Smooth muscle cell (in vitro differentiated cells): ENCODE results near the gene TOP2B. TPM values are rescaled to one million over a fixed set of nuclear protein-coding genes. Genes with fewer than 3 reads are reported as not detected.

ENCODE experiments used
- DNase-seq: peaks from one replicate; lab custom pipeline; 2025; ENCODE audit not compliant: unreplicated experiment; lab: John Stamatoyannopoulos, UW
- H2AFZ ChIP-seq: fragments of 200-600 bp; sonication (generic); 2 replicates; pipeline ENCODE4 v1.6.0; 2016; ENCODE audit warnings: antibody characterized with exemption, low read depth, mild to moderate bottlenecking
- H3F3A ChIP-seq: fragments of 200-600 bp; sonication (generic); 2 replicates; pipeline ENCODE4 v1.6.0; 2017; ENCODE audit warnings: antibody characterized with exemption, low read depth
- H3K27ac ChIP-seq: fragments of 200-600 bp; sonication (generic); 2 replicates; pipeline ENCODE4 v1.5.1; 2016; ENCODE audit warnings: low read depth, mild to moderate bottlenecking
- H3K27me3 ChIP-seq: fragments of 200-600 bp; sonication (generic); 2 replicates; pipeline ENCODE4 v1.6.1; 2016; ENCODE audit warnings: low read depth, mild to moderate bottlenecking
- H3K36me3 ChIP-seq: fragments of 200-600 bp; sonication (generic); 2 replicates; pipeline ENCODE4 v1.5.1; 2016; ENCODE audit warnings: low read depth
- H3K4me1 ChIP-seq: fragments of 200-600 bp; sonication (generic); 2 replicates; pipeline ENCODE4 v1.5.1; 2016; ENCODE audit warnings: low read depth
- H3K4me2 ChIP-seq: fragments of 200-600 bp; sonication (generic); 2 replicates; pipeline ENCODE4 v1.6.0; 2016; ENCODE audit warnings: mild to moderate bottlenecking
- H3K4me3 ChIP-seq: fragments of 200-600 bp; sonication (generic); 2 replicates; pipeline ENCODE4 v1.5.1; 2016; ENCODE audit warnings: mild to moderate bottlenecking
- H3K79me2 ChIP-seq: fragments of 200-600 bp; sonication (generic); 2 replicates; pipeline ENCODE4 v1.6.0; 2016; ENCODE audit warnings: low read depth, mild to moderate bottlenecking
- H3K9ac ChIP-seq: fragments of 200-600 bp; sonication (generic); 2 replicates; pipeline ENCODE4 v1.6.0; 2016; ENCODE audit warnings: low read depth
- H3K9me3 ChIP-seq: fragments of 200-600 bp; sonication (generic); replicated peaks from 2 replicates; pipeline ENCODE4 v1.5.1; 2016; ENCODE audit warnings: low read depth
- H4K20me1 ChIP-seq: fragments of 200-600 bp; sonication (generic); 2 replicates; pipeline ENCODE4 v1.6.0; 2016; ENCODE audit warnings: low read depth
- WGBS: methylation state at CpG from one replicate; pipeline ENCODE4 v1.1.7; 2016; ENCODE audit warnings: low lambda C conversion rate; 5-methylcytosine and 5-hydroxymethylcytosine counted together
- polyA plus RNA-seq: library from polyadenylated mRNA; unstranded; fragments of >200 nt; fragmentation: Nextera tagmentation; extraction: Ambion mirVana; gene quantifications from 2 replicates; pipeline ENCODE4 v1.2.1, GENCODE V29; 2016
- total RNA-seq: library from RNA; depleted of rRNA; stranded (reverse); fragments of >200 nt; gene quantifications from 2 replicates; pipeline ENCODE4 v1.2.3, GENCODE V29; 2014
- TF ChIP-seq, protein P1 (sequence below): fragments of 200-600 bp; sonication (generic); IDR thresholded peaks from 2 replicates; pipeline ENCODE4 v1.5.1; 2017; ENCODE audit warnings: borderline replicate concordance, mild to moderate bottlenecking, antibody characterized with exemption; ENCODE audit not compliant: insufficient read depth, poor library complexity, severe bottlenecking

Gene TOP2B
- total and polyA plus RNA-seq, 2 experiments from 2014 or later, result 70.2 to 132 TPM

DNA sequence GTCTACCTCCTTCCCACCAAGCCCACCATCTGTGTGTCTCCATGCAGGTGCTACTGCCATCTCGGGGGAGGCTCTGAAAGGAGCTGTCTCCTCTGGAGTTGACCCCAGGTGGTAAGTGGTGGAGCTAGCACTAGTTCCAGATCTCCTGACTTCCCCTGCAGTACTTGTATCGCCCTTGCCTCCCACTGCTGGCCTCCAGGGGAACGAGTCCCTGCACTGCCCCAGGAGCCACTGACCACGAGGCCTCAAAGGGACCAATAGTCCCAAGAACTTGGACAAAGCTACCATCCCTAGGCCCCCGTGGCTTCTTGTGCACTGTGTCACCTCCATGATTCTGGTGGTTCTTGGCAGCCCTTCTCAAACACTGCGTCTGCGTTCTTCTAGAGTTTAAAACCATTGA is 98.9 kb downstream of the TOP2B start:
- H3K9me3 ChIP-seq, result no peaks in the 10 kb centered on the region
- no peaks in the 10 kb centered on the region for H3K36me3 ChIP-seq
- H3K27ac ChIP-seq, result peak overlapping the region; percentile 11
- H4K20me1 ChIP-seq, result peaks cover 44% of the 10 kb centered on the region
- peaks cover 50% of the 10 kb centered on the region for H3K79me2 ChIP-seq
- no peaks in the 10 kb centered on the region for H3F3A ChIP-seq
- WGBS, result 93% methylated on average over 7 of the region's 7 CpGs
- no peak overlapping the region for H3K9ac ChIP-seq
- H3K4me1 ChIP-seq, result no peaks in the 10 kb centered on the region
- no peak overlapping the region for H3K4me2 ChIP-seq
- DNase-seq, result no peak
- TF ChIP-seq, protein P1, sequence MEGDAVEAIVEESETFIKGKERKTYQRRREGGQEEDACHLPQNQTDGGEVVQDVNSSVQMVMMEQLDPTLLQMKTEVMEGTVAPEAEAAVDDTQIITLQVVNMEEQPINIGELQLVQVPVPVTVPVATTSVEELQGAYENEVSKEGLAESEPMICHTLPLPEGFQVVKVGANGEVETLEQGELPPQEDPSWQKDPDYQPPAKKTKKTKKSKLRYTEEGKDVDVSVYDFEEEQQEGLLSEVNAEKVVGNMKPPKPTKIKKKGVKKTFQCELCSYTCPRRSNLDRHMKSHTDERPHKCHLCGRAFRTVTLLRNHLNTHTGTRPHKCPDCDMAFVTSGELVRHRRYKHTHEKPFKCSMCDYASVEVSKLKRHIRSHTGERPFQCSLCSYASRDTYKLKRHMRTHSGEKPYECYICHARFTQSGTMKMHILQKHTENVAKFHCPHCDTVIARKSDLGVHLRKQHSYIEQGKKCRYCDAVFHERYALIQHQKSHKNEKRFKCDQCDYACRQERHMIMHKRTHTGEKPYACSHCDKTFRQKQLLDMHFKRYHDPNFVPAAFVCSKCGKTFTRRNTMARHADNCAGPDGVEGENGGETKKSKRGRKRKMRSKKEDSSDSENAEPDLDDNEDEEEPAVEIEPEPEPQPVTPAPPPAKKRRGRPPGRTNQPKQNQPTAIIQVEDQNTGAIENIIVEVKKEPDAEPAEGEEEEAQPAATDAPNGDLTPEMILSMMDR, result no peak
- no peaks in the 10 kb centered on the region for H3K27me3 ChIP-seq
- no peak overlapping the region for H3K4me3 ChIP-seq
- H2AFZ ChIP-seq, result no peak overlapping the region

DNA sequence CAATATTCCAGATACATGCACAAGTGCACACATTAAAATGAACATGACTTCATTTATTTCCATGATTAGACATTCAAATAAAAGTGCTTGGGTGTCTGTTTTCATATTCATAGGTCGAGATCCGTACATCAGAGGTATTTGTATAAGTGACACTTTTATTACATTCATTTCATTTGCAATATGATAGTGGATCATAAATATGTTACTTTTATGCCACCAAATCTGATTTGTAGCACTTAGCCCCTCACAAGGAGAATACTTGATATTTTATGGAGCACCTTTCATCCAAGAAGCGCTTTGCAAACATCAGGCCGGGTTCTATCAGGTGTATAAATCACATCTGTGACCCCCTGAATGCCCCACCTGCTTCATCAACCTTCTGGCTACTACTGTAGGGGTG is 100.6 kb downstream of the TOP2B start:
- Histone ChIP-seq H3K4me3 (no peak overlapping the region), H3F3A (no peaks in the 10 kb centered on the region), H3K36me3 (no peaks in the 10 kb centered on the region), H3K9me3 (no peaks in the 10 kb centered on the region), H4K20me1 (peaks cover 53% of the 10 kb centered on the region), H3K9ac (no peak overlapping the region), H3K79me2 (peaks cover 64% of the 10 kb centered on the region), H2AFZ (no peak overlapping the region), H3K4me2 (no peak overlapping the region), H3K27ac (no peak overlapping the region), H3K27me3 (no peaks in the 10 kb centered on the region), H3K4me1 (no peaks in the 10 kb centered on the region)
- 97% methylated on average over 4 of the region's 4 CpGs for WGBS
- no peak for DNase-seq
- TF ChIP-seq, protein P1, result no peak

DNA sequence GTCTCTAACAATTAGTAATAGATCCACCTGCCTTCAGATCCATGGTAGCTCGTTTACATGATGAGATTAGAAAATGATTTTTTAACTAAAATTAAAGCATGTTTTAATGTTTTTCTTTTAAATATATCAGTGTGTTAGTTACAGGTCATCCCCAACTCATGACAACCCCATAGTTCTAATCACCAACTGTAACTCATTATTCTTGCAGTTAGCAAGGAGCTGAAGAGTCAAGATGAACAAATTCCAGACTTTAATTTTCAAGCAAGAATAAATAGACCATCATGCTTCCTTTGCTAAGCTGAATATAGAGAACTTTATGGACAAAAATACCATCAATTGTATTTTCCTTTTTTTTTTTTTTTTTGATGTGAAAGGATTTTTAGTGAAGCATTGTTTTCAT is 101.1 kb downstream of the TOP2B start:
- no peaks in the 10 kb centered on the region for H3F3A ChIP-seq
- H3K27ac ChIP-seq, result no peak overlapping the region
- peaks cover 53% of the 10 kb centered on the region for H4K20me1 ChIP-seq
- H3K36me3 ChIP-seq, result no peaks in the 10 kb centered on the region
- WGBS, result 100% methylated on average over 1 of the region's 1 CpG
- H3K27me3 ChIP-seq, result no peaks in the 10 kb centered on the region
- no peaks in the 10 kb centered on the region for H3K4me1 ChIP-seq
- TF ChIP-seq, protein P1, result no peak
- H3K9ac ChIP-seq, result no peak overlapping the region
- H3K4me2 ChIP-seq, result no peak overlapping the region
- H3K9me3 ChIP-seq, result no peaks in the 10 kb centered on the region
- H3K79me2 ChIP-seq, result peaks cover 64% of the 10 kb centered on the region
- DNase-seq, result no peak
- H3K4me3 ChIP-seq, result no peak overlapping the region
- no peak overlapping the region for H2AFZ ChIP-seq

DNA sequence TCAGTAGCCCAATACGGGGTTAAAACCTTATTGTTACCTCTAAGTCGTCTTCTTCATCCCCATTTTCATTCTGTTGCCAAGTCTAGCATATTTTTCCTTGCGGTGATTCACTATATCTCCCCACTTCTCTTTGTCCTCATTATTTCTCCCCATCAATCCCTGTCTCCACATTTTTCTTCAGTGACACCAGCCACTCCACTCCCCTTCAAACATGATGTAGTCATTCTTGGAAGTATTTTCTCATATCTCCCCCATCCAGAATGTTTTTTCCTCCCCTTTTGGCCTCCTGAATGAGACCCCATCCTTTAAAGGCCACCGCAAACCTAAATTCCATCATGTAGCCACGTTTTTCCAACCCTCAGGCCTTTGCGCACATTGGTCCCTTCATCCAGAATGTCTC is 105.9 kb downstream of the TOP2B start:
- Histone ChIP-seq H4K20me1 (peaks cover 46% of the 10 kb centered on the region), H3K79me2 (peaks cover 40% of the 10 kb centered on the region), H3K27me3 (no peaks in the 10 kb centered on the region), H3K4me1 (no peaks in the 10 kb centered on the region), H3K27ac (no peak overlapping the region), H3K4me3 (no peak overlapping the region), H3F3A (no peaks in the 10 kb centered on the region), H3K9me3 (no peaks in the 10 kb centered on the region), H2AFZ (no peak overlapping the region), H3K9ac (no peak overlapping the region), H3K36me3 (no peaks in the 10 kb centered on the region), H3K4me2 (no peak overlapping the region)
- TF ChIP-seq, protein P1, result no peak
- 91% methylated on average over 6 of the region's 6 CpGs for WGBS
- no peak for DNase-seq
